DMS53 (cell line): ENCODE data around the gene AURKAIP1.

Source experiments
- DNase-seq: peaks from one replicate; lab custom pipeline; 2025; lab: John Stamatoyannopoulos, UW

AURKAIP1 gene

DNA sequence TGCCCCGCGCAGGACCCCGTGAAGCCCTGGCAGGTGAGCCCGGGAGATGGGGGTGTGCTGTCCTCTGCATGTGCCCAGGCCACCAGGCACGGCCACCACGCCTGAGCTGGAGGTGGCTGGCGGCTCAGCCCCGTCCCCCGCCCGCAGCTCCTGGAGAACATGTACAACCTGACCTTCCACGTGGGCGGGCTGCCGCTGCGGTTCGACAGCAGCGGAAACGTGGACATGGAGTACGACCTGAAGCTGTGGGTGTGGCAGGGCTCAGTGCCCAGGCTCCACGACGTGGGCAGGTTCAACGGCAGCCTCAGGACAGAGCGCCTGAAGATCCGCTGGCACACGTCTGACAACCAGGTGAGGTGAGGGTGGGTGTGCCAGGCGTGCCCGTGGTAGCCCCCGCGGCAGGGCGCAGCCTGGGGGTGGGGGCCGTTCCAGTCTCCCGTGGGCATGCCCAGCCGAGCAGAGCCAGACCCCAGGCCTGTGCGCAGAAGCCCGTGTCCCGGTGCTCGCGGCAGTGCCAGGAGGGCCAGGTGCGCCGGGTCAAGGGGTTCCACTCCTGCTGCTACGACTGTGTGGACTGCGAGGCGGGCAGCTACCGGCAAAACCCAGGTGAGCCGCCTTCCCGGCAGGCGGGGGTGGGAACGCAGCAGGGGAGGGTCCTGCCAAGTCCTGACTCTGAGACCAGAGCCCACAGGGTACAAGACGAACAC lies 42.1 kb downstream of the AURKAIP1 start:
- DNase-seq, result peak; percentile 79

DNA sequence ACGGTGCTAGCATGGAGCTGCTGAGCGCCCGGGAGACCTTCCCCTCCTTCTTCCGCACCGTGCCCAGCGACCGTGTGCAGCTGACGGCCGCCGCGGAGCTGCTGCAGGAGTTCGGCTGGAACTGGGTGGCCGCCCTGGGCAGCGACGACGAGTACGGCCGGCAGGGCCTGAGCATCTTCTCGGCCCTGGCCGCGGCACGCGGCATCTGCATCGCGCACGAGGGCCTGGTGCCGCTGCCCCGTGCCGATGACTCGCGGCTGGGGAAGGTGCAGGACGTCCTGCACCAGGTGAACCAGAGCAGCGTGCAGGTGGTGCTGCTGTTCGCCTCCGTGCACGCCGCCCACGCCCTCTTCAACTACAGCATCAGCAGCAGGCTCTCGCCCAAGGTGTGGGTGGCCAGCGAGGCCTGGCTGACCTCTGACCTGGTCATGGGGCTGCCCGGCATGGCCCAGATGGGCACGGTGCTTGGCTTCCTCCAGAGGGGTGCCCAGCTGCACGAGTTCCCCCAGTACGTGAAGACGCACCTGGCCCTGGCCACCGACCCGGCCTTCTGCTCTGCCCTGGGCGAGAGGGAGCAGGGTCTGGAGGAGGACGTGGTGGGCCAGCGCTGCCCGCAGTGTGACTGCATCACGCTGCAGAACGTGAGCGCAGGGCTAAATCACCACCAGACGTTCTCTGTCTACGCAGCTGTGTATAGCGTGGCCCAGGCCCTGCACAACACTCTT lies 42.8 kb downstream of the AURKAIP1 start:
- peak; percentile 88 for DNase-seq

GRCh38 chr1:1331068-1331965 lies 43.7 kb downstream of the AURKAIP1 start, which contains the start of gene TAS1R3:
TAS1R3 (plus strand) TSS chr1:1331280; CDS start chr1:1331346, 66 bp downstream.
- DNase-seq, result peak; percentile 85

GRCh38 chr1:1330366-1331067 lies 44.5 kb downstream of the AURKAIP1 start:
- DNase-seq, result peak; percentile 43

DNA sequence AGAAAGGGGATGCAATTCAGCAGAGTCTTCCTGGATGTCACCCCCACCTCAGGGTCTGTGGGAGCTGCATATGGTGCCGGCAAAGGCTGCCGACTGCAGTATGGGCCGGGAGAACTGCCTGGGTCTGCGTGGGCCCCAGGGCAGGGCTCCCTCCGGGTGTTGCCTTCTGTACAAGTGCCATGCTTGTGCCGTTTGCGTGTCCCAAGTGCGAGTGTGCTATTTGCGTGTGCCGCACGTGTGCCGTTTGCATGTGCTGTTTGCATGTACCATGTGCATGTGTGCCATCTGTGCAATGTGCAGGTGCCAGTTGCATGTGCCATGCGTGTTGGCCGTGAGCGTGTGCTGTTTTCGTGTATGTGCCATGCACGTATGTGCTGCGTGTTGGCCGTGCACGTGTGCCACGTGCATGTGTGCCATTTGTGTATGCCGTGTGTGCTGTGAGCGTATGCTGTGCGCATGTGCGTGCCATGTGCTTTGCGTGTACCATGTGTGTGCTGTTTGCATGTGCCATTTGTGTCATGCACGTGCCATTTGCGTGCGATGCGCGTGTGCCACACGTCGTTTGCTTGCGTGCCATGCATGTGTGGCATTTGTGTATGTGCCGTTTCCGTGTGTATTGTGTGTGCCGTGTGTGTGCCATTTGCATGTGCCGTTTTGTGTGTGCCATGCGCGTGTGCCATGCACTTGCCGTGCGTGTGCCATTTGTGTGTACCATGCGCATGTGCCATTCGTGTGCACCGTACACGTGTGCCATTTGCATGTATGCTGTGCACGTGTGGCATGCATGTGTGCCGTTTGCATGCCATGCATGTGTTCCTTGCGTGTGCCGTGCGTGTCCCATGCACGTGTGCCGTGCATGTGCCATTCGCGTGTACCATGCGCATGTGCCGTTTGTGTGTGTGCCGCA lies 45.5 kb downstream of the AURKAIP1 start:
- no peak for DNase-seq

- no peak for DNase-seq
Observed at GRCh38 chr1:1328254-1328653, 46.8 kb downstream of the AURKAIP1 start.

GRCh38 chr1:1327291-1327690 lies 47.7 kb downstream of the AURKAIP1 start:
- no peak for DNase-seq

GRCh38 chr1:1326075-1326605 lies 48.9 kb downstream of the AURKAIP1 start:
- no peak for DNase-seq

DNA sequence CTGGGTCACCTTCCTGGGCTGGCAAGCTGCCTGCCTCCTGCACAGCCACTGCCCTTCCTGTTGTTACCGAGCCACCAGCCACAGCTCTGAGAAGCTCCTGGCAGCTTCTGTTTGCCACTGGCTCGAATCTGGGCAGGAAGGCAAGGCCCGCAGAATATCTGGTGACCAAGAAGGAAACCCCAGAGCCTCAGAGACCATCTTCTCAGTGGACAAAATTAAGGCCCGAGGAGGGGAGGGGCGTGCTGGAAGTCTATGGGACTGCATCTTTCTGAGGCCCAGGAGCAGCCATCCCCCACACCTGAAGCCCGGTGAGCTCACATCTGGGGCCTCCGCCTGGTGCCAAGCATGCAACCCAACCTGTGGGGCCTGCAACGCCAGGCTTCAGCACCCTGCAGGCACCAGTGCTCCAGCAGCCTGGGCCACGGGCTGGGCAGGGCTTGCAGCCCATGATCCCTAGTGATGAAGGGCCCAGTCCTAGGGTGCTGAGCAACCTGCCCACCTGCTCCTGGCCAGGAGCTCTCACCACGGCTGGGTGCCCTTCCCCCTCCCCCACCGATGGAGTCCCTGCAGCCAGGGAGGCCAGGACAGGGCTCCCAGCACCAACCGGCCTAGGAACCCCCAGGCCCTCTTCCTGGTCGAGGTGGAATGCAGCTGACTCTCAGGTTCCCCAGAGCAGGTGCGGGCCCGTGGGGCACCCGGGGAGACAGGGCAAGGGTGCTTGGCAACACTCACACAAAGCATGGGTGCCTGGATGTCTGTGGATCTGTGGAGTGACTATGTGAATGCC lies 49.5 kb downstream of the AURKAIP1 start:
- peak; percentile 76 for DNase-seq

DNA sequence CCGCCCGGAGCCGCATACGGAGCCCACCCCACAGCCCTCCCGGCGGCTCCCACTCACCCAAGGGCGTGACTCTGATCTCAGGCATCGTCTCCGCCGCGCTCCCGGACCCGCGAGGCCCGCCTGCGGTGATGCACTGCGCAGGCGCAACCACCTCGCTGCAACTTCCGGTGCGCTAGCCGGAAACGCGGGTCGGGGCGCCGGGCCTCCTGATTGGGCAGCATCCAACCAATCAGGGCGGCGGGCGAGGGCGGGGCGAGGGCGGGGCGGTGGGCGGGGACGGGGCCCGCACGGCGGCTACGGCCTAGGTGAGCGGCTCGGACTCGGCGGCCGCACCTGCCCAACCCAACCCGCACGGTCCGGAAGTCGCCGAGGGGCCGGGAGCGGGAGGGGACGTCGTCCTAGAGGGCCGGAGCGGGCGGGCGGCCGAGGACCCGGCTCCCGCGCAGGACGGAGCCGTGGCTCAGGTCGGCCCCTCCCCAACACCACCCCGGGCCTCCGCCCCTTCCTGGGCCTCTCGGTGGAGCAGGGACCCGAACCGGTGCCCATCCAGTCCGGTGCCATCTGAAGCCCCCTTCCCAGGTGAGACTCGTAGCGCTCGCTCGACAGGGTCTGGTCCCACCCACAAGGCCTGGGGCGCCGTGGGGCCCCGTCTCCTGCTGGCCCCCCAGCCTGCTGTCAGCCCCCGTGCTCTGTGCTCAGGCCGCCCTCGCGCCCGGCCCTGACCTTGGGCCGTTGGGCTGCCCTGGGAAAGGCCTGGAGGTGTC lies 50.3 kb downstream of the AURKAIP1 start, which contains the start of the genes CPTP and INTS11:
Gene CPTP (plus strand): TSS at position 279 of the 764 bp plus-strand sequence. CDS start 2,109 bp downstream, outside the sequence.
Gene INTS11 (minus strand): TSS at position 137 of the 764 bp plus-strand sequence. CDS start 52 bp downstream, at position 85.
- peak; percentile 98 for DNase-seq

DNA sequence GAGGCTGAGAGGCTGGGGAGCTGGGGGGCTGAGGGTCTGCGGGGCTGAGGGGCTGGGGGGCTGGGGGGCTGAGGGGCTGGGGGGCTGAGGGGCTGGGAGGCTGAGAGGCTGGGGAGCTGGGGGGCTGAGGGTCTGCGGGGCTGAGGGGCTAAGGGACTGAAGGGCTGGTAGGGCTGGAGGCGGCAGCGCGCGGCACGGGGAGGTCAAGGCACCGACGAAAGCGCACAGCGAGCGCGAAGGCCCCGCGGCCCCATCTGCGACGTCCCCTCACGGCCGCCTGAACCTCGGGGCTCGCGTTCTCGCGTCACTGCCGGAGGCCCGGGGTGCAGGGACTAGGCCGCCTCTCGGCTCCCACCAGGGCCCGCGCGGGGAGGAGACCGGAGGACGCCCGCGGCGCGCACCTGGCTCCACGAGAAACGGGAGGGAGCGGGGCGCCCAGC lies 50.9 kb downstream of the AURKAIP1 start:
- DNase-seq, result peak; percentile 87
